ENCODE results near the gene CDKN2B. TPM values are rescaled to one million over a fixed set of nuclear protein-coding genes. Genes with fewer than 3 reads are reported as not detected.

The CDKN2B gene
- total RNA-seq, 1 experiment from 2014 or later = 30.4 TPM

DNA sequence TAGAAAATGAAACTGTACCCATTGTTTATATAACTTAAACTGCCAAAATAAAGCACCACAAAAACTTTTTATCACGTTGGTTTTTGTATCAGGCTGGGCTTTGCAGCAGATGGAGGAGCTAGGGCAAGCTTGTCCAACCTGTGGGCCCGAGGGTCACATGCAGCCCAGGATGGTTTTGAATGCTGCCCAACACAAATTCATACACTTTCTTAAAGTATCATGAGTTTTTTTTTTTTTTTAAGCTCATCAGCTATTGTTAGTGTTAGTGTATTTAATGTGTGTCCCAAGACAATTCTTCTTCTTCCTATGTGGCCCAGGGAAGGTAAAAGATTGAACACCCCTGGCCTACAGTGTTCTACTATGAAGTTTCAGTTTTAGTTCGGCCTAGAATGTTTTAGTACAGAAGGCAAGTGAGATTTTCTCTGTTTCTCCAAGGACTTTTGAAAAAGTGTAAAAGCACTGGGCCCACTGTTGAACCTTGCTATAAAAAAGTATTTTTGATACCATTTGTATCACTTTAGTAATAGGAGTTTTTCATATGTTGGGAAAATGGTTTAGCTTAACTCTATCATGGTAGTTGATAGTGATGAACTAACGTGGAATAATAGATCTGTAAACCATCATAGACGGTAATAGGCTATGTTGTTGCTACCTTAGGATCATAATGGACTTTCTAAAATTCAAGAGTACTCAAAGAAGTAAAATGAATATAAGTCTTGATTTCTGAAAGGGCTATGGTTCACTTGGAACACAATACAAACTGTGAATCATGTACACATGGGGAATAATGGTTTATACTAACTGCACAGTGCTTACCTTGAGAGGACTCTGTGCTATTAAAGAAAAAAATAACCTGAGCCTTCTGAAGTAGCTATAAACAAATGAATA, 17.8 kb downstream of the CDKN2B start:
- peak overlapping the region; percentile 72 for H3K27ac Mint-ChIP-seq (ENCODE audit: unreplicated experiment)
- H3K9me3 Mint-ChIP-seq (ENCODE audit: low read depth, unreplicated experiment) = no peaks in the 10 kb centered on the region
- H3K27me3 Mint-ChIP-seq (ENCODE audit: unreplicated experiment) = no peaks in the 10 kb centered on the region
- peaks cover 84% of the 10 kb centered on the region for H3K36me3 Mint-ChIP-seq (ENCODE audit: insufficient read depth, unreplicated experiment)
- CTCF ChIA-PET = interaction anchor here (0.7 kb wide), 1 partner anchor 79 kb away, joined by 3 read pairs; no protein-coding TSS in a partner anchor
- intact Hi-C loops (cut with micrococcal nuclease; ENCODE audit: unreplicated experiment) = loop anchor here (1.0 to 5.0 kb wide), 3 partner anchors 178 to 429 kb away; no protein-coding TSS in a partner anchor
- no peak for DNase-seq
- TF ChIP-seq, protein P1, sequence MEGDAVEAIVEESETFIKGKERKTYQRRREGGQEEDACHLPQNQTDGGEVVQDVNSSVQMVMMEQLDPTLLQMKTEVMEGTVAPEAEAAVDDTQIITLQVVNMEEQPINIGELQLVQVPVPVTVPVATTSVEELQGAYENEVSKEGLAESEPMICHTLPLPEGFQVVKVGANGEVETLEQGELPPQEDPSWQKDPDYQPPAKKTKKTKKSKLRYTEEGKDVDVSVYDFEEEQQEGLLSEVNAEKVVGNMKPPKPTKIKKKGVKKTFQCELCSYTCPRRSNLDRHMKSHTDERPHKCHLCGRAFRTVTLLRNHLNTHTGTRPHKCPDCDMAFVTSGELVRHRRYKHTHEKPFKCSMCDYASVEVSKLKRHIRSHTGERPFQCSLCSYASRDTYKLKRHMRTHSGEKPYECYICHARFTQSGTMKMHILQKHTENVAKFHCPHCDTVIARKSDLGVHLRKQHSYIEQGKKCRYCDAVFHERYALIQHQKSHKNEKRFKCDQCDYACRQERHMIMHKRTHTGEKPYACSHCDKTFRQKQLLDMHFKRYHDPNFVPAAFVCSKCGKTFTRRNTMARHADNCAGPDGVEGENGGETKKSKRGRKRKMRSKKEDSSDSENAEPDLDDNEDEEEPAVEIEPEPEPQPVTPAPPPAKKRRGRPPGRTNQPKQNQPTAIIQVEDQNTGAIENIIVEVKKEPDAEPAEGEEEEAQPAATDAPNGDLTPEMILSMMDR (IDR thresholded peaks at IDR 0.05; ENCODE audit: unreplicated experiment) = no peak
- no TSS peak for BruUV-seq (replicated peaks)
- H3K4me1 Mint-ChIP-seq (ENCODE audit: low read depth, unreplicated experiment) = peaks cover 2% of the 10 kb centered on the region
- H3K4me3 Mint-ChIP-seq (ENCODE audit: low read depth, unreplicated experiment) = peak overlapping the region; percentile 81

DNA sequence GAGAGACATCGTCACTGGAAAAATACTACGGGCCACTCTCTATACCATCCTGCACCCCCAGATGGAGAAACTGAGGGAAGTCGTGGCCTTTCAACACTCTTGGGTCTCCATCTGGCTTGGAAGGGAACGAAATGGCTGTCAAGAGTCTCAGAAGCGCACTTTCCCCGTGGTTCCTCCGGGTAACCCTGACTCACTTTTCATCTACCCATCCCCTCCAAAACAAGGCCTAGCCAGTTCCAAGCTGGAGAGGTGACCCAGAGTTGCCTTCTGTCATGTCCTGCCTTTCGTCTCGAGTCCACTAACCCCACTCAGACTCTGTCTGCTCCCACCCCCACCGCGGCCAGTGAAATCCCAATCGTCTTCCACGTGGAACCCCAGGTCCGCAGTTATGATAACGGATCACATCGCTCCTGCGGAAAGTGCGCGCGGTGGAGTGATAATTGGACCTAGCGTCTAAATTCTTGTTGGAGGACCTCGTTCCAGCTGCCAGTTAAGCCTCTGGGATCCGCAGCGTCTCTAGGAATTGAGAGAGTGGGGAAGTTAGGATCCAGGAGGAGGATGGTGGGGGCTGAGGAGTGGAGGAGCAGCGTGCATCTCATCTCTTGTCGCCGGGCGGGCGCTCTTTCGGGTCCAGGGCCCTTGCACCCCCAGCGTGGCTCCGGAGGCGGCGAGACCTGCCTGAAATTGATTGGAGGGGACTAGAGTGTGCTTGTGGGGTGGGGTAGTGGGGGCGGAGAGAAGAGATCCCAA, 19.5 kb downstream of the CDKN2B start:
- TF ChIP-seq, protein P1 (IDR thresholded peaks at IDR 0.05; ENCODE audit: unreplicated experiment) = no peak
- intact Hi-C loops (cut with micrococcal nuclease; ENCODE audit: unreplicated experiment) = loop anchor here (5.0 kb wide), 3 partner anchors 317 to 458 kb away; partner anchors contain the start of gene DMRTA1

DNA sequence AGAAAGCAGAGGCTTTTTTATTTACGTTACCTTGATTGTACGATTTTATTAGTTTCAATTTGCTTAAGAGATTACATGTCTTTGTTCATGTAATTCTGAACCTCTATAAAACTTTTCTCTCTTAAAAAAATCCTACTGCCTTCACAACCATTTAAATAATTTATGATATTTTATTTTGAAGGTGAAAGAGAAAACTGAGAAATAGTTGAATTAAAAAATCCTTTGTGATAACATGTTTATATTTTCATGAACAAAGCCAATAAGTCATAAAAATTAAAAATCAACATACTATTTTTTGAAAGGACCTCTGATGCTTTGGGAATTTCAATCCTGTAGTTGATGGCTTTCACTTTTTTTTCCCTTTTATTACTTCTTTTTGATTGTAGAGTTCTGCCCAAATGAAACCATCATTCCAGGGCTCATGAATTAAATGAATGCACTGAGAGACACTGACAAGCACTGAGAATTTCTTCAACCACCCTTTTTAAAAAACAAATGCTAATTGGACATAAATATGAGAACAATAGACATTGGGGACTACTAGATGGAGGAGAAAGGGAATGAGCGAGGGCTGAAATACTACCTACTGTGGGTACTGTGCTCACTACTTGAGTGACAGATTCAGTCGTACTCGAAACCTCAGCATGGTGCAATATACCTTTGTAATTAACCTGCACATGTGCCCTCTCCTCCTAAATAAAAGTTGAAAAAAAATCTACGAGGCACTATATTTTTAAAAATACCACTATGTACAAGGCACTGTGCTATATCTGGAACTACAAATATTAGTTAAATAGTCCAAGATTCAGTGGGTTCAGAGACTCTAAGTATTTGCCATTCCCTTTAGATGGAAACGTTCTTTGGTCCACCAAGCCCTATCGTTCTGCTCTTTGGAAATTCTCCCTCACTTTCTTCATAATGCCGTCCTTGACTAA, 20.8 kb downstream of the CDKN2B start:
- peak overlapping the region; percentile 90 for H3K27ac Mint-ChIP-seq (ENCODE audit: unreplicated experiment)
- no peaks in the 10 kb centered on the region for H3K27me3 Mint-ChIP-seq (ENCODE audit: unreplicated experiment)
- peak overlapping the region; percentile 81 for H3K4me3 Mint-ChIP-seq (ENCODE audit: low read depth, unreplicated experiment)

More for the DNA sequence above, 19.5 kb downstream of the CDKN2B start:
- peaks cover 2% of the 10 kb centered on the region for H3K4me1 Mint-ChIP-seq (ENCODE audit: low read depth, unreplicated experiment)
- peak; percentile 49 for DNase-seq
- peak overlapping the region; percentile 81 for H3K4me3 Mint-ChIP-seq (ENCODE audit: low read depth, unreplicated experiment)
- H3K27me3 Mint-ChIP-seq (ENCODE audit: unreplicated experiment) = no peaks in the 10 kb centered on the region
- CTCF ChIA-PET = no interaction called here
- no TSS peak for BruUV-seq (replicated peaks)
- H3K27ac Mint-ChIP-seq (ENCODE audit: unreplicated experiment) = peak overlapping the region; percentile 90
- no peaks in the 10 kb centered on the region for H3K9me3 Mint-ChIP-seq (ENCODE audit: low read depth, unreplicated experiment)
- peaks cover 69% of the 10 kb centered on the region for H3K36me3 Mint-ChIP-seq (ENCODE audit: insufficient read depth, unreplicated experiment)

More for the DNA sequence above, 20.8 kb downstream of the CDKN2B start:
- peaks cover 10% of the 10 kb centered on the region for H3K4me1 Mint-ChIP-seq (ENCODE audit: low read depth, unreplicated experiment)
- no TSS peak for BruUV-seq (replicated peaks)
- TF ChIP-seq, protein P1 (IDR thresholded peaks at IDR 0.05; ENCODE audit: unreplicated experiment) = no peak
- CTCF ChIA-PET = no interaction called here
- no peak for DNase-seq
- intact Hi-C loops (cut with micrococcal nuclease; ENCODE audit: unreplicated experiment) = loop anchor here (5.0 kb wide), 1 partner anchor 459 kb away; the partner anchor contains the start of gene DMRTA1
- peaks cover 61% of the 10 kb centered on the region for H3K36me3 Mint-ChIP-seq (ENCODE audit: insufficient read depth, unreplicated experiment)
- no peaks in the 10 kb centered on the region for H3K9me3 Mint-ChIP-seq (ENCODE audit: low read depth, unreplicated experiment)
